GM12874 (cell line): Measurements from ENCODE around the gene ANKRD23.

ENCODE experiments used
- TF ChIP-seq, protein P1 (sequence below): IDR thresholded peaks from 2 replicates; pipeline ENCODE4 v1.5.1; 2011; ENCODE audit warnings: low read depth, mild to moderate bottlenecking, control low read depth, low read length, moderate library complexity; ENCODE audit not compliant: insufficient read depth

ANKRD23 gene

DNA sequence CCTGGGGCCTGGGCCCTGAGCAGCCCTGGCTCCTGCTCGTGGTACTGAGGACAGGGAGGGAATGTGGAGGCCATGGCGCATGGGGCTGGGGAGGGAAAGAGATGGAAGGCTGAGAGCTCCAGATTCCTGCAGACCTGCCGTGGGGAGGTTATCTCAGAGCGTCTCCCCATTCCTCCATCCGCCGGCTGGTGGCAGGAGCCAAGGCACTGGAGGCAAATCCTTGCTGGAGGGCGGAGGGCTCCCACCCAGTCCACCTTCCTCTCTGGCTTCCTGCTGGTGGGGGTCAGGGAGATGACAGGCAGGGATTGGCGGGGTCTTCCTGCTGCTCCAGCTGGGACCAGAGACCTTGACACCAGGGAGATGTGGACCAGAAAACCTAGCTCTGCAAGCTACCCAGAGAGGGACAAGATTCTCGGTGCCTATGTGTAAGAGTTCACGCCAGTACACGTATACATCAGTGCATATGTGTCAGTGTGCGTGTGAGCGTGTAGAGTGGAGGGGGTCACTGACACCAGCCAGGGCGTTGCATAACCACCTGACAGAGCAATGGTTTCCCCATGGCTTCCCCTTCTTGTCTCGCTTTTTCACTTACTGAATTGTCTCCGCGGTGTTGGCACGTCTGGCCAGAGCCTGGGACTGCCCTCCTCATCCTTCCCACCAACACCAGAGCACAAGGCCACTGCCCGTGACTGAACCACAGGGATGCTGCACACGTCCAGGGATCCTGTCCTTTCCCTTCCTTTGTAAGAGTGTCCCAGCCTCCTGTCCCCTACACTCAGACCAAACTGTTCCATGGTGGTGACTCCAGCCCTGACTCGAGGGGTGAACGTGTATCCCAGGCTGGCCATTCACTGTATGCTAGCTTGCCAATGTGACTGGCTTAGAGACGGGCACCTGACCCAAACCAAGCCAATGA lies 41.9 kb upstream of the ANKRD23 start:
- TF ChIP-seq, protein P1, sequence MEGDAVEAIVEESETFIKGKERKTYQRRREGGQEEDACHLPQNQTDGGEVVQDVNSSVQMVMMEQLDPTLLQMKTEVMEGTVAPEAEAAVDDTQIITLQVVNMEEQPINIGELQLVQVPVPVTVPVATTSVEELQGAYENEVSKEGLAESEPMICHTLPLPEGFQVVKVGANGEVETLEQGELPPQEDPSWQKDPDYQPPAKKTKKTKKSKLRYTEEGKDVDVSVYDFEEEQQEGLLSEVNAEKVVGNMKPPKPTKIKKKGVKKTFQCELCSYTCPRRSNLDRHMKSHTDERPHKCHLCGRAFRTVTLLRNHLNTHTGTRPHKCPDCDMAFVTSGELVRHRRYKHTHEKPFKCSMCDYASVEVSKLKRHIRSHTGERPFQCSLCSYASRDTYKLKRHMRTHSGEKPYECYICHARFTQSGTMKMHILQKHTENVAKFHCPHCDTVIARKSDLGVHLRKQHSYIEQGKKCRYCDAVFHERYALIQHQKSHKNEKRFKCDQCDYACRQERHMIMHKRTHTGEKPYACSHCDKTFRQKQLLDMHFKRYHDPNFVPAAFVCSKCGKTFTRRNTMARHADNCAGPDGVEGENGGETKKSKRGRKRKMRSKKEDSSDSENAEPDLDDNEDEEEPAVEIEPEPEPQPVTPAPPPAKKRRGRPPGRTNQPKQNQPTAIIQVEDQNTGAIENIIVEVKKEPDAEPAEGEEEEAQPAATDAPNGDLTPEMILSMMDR = no peak

DNA sequence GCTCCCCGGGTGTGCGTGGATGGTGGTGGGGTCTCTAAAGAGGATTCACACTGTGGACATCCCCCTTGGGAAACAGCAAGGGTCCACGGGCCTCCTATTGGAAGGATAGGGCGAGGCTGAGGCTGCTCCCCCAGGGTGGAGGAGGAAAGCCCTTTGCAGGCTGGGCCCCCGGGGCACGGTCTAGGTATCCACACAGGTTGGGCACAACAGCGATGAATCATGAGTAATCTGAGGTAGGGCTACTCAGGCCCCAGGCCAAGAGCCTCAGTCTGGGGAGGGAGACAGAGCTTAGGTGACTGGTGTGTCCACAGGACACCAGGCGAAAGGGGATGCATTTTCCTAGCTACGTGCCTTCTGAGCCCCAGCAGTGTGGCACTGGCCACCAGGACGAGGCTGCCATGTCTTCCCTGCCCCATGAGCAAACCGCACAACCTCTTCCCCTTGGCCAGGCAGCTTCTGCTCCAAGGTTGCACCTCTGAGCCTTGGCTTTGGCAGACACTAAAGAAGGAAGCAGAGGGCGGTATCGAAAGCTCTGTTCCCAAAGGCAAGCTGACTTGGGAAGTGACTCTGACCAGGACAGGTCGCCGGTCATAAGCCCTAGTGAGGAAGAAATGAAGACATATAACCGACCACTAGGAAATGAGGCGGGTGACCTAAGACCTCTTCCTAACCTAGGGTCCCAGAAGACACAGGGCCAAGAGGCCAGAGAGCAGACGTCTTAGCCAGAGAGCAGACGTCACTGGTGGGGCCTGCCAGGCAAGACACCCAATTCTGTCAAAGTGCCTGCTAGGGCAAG lies 40.7 kb upstream of the ANKRD23 start:
- TF ChIP-seq, protein P1 = no peak

DNA sequence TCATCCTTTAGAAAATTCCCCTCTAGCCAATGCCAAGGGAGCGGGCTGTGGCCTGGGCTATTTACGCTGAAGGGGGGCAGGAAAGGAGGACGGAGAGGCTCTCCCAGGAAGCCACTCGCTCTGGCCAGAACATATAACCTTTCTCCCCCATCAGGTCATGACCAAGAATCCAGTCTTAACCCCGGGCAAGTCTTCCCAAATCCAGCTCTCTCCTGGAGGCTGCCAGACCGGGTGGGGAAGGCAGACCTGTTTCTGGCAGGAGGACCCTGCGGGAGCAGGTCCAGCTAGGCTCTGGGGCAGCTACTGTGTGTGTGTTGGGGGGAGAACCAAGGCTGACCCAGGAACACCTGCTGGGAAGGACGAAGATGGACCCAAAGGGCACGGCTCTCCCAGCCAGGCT lies 39.5 kb upstream of the ANKRD23 start:
- TF ChIP-seq, protein P1 = no peak

DNA sequence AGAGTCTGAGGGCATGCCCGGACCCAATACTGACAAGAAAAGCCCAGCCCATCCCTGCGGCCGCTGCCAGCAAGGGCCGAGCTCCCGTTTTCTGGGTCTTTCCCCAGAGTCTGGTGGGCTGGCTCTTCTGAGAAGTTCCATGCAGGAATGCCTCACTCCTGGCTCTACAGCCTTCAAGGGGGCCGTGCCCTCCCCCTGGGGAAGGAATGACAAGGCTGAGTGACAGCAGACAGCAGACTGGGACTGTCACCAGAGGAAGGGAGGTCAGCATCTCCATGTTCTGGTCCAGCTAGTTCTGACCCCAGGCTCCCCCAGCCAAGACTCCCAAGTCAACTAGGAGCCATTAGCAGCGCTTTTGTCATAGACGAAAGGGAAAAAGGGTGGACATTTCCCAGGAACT lies 39.1 kb upstream of the ANKRD23 start:
- TF ChIP-seq, protein P1 = no peak

DNA sequence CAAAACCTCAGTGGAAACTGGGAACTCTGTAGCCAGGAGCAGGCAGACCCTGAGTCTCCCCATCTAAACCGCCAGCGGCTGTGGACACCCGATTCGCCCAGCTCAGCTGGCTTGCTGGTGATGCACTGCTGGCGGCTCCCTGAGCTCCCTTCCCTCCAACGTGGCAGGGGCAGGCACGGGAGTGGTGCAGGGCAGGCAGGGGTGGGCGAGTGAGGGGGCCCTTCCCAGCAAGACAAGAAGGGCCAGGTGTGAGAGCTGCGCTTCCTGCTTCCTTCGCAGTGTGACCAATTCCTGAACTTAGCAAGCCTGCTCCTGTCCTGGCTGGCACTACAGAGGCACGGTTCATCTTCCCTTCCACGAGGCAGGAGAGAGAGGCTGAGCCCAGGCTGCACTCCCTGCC lies 38.4 kb upstream of the ANKRD23 start:
- TF ChIP-seq, protein P1 = no peak

DNA sequence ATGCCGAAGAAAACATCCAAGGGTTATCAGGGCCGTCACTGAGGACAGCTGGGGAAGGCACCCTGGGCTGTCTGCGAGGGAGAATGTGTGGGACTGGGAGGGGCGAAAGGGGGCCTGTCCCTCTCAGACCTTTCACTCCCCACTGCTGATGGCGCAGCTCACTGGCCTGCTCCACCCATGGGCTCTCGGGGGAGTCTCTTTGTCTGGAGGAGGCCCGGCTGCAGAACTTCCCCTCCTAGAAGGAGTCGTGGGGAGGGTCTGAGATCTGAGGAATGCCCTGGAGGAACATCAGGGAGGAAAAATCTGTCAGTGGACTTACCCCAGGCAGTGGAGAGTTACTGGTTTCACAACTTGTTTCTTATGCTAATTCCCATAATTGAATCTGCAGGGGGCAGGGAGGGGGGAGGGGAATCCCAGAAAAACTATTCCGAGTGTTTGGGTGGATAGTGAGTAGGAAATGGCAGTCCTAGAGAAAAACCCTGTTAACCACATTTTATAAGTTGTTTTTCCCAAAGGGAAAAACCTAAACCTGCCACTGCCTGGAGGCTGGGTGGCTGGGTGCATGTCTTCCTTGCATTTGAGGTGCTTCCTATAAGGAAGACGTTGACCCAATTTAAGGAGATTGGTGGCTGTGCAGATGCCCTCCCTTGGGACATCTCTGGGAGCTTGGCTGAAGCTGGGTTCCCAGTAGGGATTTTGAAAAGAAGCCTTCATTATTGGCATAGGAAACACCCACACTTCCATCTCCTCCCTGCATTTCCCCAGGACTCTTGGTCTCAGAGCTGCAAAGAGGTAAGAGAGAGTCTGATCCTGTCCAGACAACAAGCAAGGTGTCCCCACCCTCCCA lies 37.8 kb upstream of the ANKRD23 start:
- TF ChIP-seq, protein P1 = no peak
